ENCODE measurements around the gene OR6S1. TPM values are rescaled to one million over a fixed set of nuclear protein-coding genes. Genes with fewer than 3 reads are reported as not detected.

The OR6S1 gene, protein sequence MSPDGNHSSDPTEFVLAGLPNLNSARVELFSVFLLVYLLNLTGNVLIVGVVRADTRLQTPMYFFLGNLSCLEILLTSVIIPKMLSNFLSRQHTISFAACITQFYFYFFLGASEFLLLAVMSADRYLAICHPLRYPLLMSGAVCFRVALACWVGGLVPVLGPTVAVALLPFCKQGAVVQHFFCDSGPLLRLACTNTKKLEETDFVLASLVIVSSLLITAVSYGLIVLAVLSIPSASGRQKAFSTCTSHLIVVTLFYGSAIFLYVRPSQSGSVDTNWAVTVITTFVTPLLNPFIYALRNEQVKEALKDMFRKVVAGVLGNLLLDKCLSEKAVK
- total RNA-seq (2014; rRNA removed; shearing (Covaris generic)): not detected in 2 replicates

GRCh38 chr14:20641591-20641990 lies at the start of gene OR6S1:
OR6S1 (minus strand) TSS chr14:20641691; CDS start chr14:20641691, 0 bp downstream.
- H3K36me3 ChIP-seq (replicated peaks; ENCODE audit: control insufficient read depth, insufficient read depth, low read length): no peaks in the 10 kb centered on the region
- DNase-seq: no peak
- H3K4me3 ChIP-seq (ENCODE audit: insufficient read depth, low read depth, low read length): no peak within 1 kb of the TSS
- peaks cover 2% of the 10 kb centered on the region; the same call in 1 of the 2 replicates for H3K27me3 ChIP-seq (ENCODE audit: control insufficient read depth, insufficient read depth, low read length)

DNA sequence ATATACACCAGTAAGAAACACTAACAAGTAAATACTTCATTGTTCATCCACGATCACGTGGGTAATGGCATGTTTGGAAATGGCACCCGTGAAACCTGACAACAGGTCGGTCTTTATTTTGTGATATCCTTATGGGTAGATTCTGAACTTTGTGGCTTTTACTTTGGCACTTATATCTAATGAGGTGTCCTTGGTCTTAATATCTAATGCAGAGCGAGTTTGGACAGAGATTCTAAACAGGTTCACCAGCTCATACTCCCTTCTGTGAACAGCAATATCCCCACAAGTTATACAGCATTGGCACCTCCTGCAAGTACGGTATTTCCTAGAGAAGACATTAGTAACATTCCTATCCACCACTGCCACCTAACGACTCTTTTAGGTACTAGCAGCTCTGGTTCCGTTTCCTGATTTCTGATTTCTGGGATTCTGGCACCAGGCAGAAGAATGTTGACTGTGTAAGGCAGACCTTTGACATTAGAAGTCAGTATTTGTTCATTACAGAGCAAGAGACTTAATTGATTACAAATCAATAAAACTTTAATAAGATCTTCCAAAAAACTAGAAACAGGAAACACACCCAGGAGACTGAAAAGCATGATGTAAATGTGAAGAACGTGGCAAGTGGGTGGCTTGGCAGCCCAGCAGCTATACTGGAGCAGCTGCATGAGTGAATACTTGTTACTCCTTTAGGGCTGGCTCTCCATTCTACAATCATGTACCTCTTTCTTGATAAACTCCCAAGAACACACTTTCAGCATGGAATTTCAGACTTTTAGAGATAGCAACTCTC lies 49.6 kb upstream of the OR6S1 start:
- Histone ChIP-seq H3K4me3 (ENCODE audit: insufficient read depth, low read depth, low read length) (no peak overlapping the region), H3K27me3 (ENCODE audit: control insufficient read depth, insufficient read depth, low read length) (no peaks in the 10 kb centered on the region)
- peak; percentile 83 for DNase-seq

DNA sequence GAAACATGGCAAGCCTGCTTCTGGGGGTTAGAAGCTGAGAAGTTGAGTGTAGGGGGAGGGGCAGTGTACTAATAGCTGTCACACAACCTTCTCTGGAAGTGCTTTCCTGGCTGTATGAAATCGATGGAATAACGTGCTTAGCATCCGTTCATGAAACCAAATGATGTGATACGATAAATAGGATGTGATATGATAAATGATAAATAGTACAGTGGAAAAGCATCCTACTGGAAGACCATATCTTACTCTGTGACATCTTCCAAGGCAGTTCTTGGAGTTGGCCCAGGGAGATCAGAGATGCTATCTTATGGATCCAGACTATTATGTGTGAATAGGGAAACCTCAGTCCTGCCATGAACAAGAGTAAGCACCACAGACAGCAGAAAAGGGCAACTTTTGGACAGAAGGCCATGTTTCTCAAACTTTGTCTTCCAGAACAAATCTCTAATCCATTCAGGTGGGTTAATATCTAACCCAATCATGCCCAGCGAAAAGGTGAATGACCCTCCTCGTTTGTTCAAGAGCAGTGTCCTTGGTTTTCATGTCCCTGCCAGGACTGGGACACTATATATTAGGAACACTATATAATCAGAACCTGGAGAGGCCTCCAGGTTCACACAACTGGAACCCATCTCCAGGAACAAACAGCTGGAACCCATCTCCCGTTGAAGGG lies 46.8 kb upstream of the OR6S1 start, which contains the start of gene ANG:
Gene ANG (plus strand): TSS at position 598 of the 673 bp plus-strand sequence. CDS start 4,801 bp downstream, outside the sequence.
- H3K36me3 ChIP-seq (replicated peaks; ENCODE audit: control insufficient read depth, insufficient read depth, low read length): no peaks in the 10 kb centered on the region
- DNase-seq: no peak
- no peaks in the 10 kb centered on the region for H3K27me3 ChIP-seq (ENCODE audit: control insufficient read depth, insufficient read depth, low read length)
- no peak within 1 kb of the TSS for H3K4me3 ChIP-seq (ENCODE audit: insufficient read depth, low read depth, low read length)

More for the DNA sequence above, 49.6 kb upstream of the OR6S1 start:
- H3K36me3 ChIP-seq (replicated peaks; ENCODE audit: control insufficient read depth, insufficient read depth, low read length): no peaks in the 10 kb centered on the region

DNA sequence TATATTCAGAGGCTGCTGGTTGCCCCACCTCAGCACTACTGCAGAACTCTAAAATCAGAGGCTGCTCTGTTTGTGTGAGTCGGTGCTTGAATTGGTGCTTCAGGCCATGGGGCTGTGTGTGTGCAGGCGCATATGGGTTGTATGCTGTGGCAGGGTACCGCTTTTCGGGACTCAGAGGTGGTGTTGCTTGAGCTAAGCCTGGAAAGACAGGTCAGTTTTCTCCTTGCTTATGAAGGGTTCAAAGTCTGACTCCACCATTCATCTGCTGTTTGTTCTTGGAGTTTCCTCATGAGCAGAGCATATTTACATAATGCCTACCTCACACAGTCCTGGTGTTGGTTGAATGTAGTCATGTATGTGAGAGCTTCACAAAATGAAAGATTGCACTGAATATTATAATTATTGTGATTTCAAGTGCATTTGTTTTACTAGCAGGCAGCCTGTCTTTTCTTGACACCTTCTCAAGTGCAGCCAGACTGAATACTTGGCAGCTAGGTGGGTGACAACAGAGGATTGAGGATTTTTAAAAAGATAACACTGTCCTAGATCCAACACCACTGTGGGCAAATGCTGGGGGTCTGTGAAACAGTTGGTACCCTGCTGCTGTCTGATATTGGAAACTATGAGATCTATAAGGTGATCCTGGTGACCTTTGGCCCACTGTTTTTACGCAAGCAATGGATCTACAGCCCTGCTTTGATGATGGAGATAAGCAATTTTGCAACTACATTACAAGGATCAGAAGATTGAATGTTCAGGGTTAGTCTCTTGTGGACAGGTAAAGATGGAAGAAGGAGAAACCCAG lies 46.1 kb upstream of the OR6S1 start:
- no peaks in the 10 kb centered on the region for H3K36me3 ChIP-seq (replicated peaks; ENCODE audit: control insufficient read depth, insufficient read depth, low read length)
- H3K27me3 ChIP-seq (ENCODE audit: control insufficient read depth, insufficient read depth, low read length): no peaks in the 10 kb centered on the region
- H3K4me3 ChIP-seq (ENCODE audit: insufficient read depth, low read depth, low read length): no peak overlapping the region
- DNase-seq: no peak

- H3K36me3 ChIP-seq (replicated peaks; ENCODE audit: control insufficient read depth, insufficient read depth, low read length): no peaks in the 10 kb centered on the region
- no peak overlapping the region for H3K4me3 ChIP-seq (ENCODE audit: insufficient read depth, low read depth, low read length)
- no peaks in the 10 kb centered on the region for H3K27me3 ChIP-seq (ENCODE audit: control insufficient read depth, insufficient read depth, low read length)
- no peak for DNase-seq
Measured at GRCh38 chr14:20686386-20687143, 45.1 kb upstream of the OR6S1 start.

- DNase-seq: peak; percentile 64
- peak overlapping the region; percentile 97 for H3K4me3 ChIP-seq (ENCODE audit: insufficient read depth, low read depth, low read length)
Measured at GRCh38 chr14:20684662-20685456, 43.4 kb upstream of the OR6S1 start.

GRCh38 chr14:20683891-20684661 lies 42.6 kb upstream of the OR6S1 start, which contains the start of gene RNASE4:
RNASE4 (plus strand) TSS chr14:20684560; CDS start chr14:20699372, 14,812 bp downstream.
- Histone ChIP-seq H3K36me3 (replicated peaks; ENCODE audit: control insufficient read depth, insufficient read depth, low read length) (no peaks in the 10 kb centered on the region), H3K4me3 (ENCODE audit: insufficient read depth, low read depth, low read length) (peak within 1 kb of the TSS; percentile 97), H3K27me3 (ENCODE audit: control insufficient read depth, insufficient read depth, low read length) (no peaks in the 10 kb centered on the region)
- peak; percentile 83 for DNase-seq

More at GRCh38 chr14:20684662-20685456, 43.4 kb upstream of the OR6S1 start:
- Histone ChIP-seq H3K36me3 (replicated peaks; ENCODE audit: control insufficient read depth, insufficient read depth, low read length) (no peaks in the 10 kb centered on the region), H3K27me3 (ENCODE audit: control insufficient read depth, insufficient read depth, low read length) (no peaks in the 10 kb centered on the region)

DNA sequence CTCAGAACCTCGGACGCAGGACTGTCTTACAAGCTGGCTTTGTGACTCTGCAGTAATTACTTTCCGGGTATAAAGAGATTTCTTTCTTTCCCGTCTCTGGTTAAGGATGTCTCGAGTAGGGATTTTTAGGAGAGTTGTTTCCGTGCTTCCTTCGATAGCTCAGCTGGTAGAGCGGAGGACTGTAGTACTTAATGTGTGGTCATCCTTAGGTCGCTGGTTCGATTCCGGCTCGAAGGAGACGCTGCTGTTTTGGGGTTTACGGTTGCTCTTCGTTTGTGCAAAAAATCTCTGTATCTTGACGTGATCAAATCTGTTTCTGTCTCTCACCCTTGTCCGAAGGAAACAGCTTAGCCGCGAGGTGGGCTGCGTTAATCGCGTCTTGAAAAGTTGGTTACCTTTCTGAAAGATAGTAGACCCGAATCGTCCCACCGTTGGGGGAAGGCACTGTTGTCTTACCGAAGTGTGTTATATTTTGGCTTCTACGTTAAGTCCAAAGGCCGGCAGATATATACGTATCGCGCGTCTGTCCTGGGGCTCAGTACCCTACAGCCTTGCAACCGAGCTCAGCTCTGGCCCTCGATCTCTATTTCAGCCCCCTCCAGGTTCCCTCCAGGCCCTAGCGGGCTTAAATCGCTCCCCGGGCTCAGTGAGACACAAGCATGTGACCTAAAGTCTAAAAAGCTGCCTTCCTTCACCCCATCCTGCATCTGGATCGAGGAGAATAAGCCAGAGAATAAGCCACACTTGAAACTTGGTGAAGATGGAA lies 41.8 kb upstream of the OR6S1 start:
- DNase-seq: peak; percentile 67
- Histone ChIP-seq H3K27me3 (ENCODE audit: control insufficient read depth, insufficient read depth, low read length) (no peaks in the 10 kb centered on the region), H3K36me3 (replicated peaks; ENCODE audit: control insufficient read depth, insufficient read depth, low read length) (no peaks in the 10 kb centered on the region), H3K4me3 (ENCODE audit: insufficient read depth, low read depth, low read length) (peak overlapping the region; percentile 97)

- H3K27me3 ChIP-seq (ENCODE audit: control insufficient read depth, insufficient read depth, low read length): no peaks in the 10 kb centered on the region
- peak overlapping the region; percentile 97 for H3K4me3 ChIP-seq (ENCODE audit: insufficient read depth, low read depth, low read length)
- H3K36me3 ChIP-seq (replicated peaks; ENCODE audit: control insufficient read depth, insufficient read depth, low read length): no peaks in the 10 kb centered on the region
- peak; percentile 85 for DNase-seq
Measured at GRCh38 chr14:20682435-20683124, 41.1 kb upstream of the OR6S1 start.

DNA sequence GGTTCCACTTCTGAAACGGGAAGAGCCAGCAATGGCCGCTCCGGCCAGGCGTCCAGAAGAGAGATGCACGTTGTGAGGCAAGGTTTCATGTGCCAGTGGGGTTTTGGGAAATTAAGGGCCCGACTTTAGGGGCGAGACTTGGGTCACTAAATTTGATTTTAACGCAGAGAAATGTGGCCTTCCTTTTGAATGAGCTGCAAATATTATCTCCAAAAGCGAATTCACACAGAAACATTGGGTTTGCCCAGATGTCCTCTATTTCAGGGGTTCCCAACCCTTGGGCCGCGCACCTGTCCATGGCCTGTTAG lies 40.6 kb upstream of the OR6S1 start:
- Histone ChIP-seq H3K27me3 (ENCODE audit: control insufficient read depth, insufficient read depth, low read length) (no peaks in the 10 kb centered on the region), H3K4me3 (ENCODE audit: insufficient read depth, low read depth, low read length) (peak overlapping the region; percentile 97), H3K36me3 (replicated peaks; ENCODE audit: control insufficient read depth, insufficient read depth, low read length) (no peaks in the 10 kb centered on the region)
- DNase-seq: no peak

- Histone ChIP-seq H3K27me3 (ENCODE audit: control insufficient read depth, insufficient read depth, low read length) (no peaks in the 10 kb centered on the region), H3K36me3 (replicated peaks; ENCODE audit: control insufficient read depth, insufficient read depth, low read length) (no peaks in the 10 kb centered on the region), H3K4me3 (ENCODE audit: insufficient read depth, low read depth, low read length) (peak overlapping the region; percentile 97)
- DNase-seq: peak; percentile 77
Measured at GRCh38 chr14:20681348-20682126, 40.0 kb upstream of the OR6S1 start.

All from H7 (cell line).